PC-9 (cell line): ENCODE data around the gene SLC39A13.

Source experiments
- EZH2 ChIP-seq: fragments of 200-600 bp; sonication (generic); IDR thresholded peaks from 2 replicates; pipeline ENCODE4 v1.8.0; 2017; ENCODE audit warnings: antibody characterized with exemption, low read depth
- TF ChIP-seq, protein P1 (sequence below): fragments of 200-600 bp; sonication (generic); conservative IDR thresholded peaks from 2 replicates; pipeline ENCODE4 v1.6.1; 2017; ENCODE audit warnings: mixed run types, antibody characterized with exemption, mild to moderate bottlenecking, moderate library complexity

GRCh38 chr11:47441421-47441820 lies 33.0 kb downstream of the SLC39A13 start:
- TF ChIP-seq, protein P1, sequence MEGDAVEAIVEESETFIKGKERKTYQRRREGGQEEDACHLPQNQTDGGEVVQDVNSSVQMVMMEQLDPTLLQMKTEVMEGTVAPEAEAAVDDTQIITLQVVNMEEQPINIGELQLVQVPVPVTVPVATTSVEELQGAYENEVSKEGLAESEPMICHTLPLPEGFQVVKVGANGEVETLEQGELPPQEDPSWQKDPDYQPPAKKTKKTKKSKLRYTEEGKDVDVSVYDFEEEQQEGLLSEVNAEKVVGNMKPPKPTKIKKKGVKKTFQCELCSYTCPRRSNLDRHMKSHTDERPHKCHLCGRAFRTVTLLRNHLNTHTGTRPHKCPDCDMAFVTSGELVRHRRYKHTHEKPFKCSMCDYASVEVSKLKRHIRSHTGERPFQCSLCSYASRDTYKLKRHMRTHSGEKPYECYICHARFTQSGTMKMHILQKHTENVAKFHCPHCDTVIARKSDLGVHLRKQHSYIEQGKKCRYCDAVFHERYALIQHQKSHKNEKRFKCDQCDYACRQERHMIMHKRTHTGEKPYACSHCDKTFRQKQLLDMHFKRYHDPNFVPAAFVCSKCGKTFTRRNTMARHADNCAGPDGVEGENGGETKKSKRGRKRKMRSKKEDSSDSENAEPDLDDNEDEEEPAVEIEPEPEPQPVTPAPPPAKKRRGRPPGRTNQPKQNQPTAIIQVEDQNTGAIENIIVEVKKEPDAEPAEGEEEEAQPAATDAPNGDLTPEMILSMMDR: no peak
- no peak for TF ChIP-seq EZH2
